Right forelimb (tissue), 1 donor: ENCODE results near the gene ABHD2.
"Not testable (repeated sequence)": the region's sequence is repeated elsewhere in the genome, so short reads cannot be mapped to it uniquely, and the experiment has no call there.

Experiments
- DNase-seq: peaks from one replicate; pipeline ENCODE4 v3.0.0-alpha.2; 2018

The ABHD2 gene

GRCh38 chr15:89075101-89075640 is 13.1 kb upstream of the ABHD2 start:
- DNase-seq, result no peak

DNA sequence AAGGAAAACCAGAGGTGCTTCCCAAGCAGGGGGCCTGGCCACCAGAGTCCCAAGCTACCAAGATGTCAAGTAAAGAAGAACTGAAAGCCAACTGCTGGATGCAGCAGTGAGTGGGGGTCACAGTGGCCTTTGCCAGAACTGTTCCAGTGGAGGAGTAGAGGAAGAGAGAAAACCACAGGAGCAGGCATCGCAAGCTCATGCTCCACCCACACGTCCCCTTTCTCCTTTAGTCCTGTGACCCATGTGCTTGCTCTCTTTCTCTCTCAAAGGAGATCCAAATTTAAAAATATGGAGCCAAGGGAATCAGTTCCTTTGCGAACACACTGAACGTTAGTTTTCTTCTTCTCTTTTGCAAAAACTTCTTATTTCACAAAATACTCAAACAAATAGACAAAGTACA is 12.4 kb upstream of the ABHD2 start:
- DNase-seq, result no peak

DNA sequence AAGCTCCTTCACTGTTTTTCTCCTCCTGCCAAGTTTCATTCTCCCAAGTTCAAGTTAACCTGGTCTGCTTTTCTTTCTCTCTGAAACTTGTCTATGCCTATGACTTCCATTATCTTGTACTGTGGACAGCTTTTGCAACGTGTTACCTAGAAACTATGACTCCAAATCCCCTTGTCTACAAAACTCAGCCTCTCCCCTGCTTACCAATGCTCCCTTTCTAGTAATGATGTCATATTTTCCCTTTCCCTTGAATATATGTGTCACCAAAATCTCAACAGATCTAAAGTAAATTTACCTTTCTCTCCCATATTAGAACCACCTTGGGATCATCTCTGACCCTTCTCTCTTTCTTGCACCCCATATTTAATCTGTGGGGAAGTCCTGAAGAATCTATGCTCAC is 10.5 kb upstream of the ABHD2 start:
- DNase-seq, result no peak

DNA sequence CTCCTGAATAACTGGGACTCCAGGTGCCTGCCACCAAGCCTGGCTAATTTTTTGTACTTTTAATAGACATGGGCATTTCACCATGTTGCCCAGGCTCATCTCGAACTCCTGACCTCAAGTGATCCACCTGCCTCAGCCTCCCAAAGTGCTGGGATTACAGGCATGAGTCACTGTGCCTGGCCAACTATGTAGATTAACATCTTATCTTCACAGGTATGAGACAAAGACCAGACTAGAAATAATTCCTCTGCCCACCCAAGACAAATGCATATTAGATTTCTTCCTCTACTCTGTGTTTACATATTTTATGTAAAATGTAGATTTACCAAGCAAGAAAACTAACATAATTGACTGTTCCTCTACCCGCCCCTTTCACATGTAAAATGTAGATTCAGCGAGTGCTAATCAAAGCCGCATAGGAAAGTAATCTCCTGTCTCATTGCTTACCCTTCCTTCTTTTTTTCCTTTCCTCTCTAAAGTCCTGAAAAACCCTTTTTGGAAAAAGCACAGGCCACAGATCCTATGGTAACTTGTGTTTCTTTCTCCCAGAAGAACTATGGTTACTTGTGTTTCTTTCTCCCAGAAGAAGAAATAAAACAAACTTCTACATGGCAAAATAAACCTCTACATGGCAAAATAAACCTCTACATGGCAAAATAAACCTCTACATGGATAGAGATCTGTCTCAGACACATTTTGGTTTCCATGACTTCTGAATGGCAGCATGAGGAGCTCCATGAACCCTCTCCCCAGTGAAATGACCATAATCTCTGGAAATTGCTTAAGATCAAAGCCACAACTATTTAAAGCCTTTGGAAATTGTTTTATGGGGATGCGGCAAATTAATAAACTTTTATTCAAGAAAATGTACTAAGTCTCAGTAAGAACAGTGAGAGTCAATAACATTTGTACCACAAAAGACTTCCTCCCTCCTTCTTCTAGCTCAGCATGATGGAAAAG is 9.1 kb upstream of the ABHD2 start:
- DNase-seq, result no peak

DNA sequence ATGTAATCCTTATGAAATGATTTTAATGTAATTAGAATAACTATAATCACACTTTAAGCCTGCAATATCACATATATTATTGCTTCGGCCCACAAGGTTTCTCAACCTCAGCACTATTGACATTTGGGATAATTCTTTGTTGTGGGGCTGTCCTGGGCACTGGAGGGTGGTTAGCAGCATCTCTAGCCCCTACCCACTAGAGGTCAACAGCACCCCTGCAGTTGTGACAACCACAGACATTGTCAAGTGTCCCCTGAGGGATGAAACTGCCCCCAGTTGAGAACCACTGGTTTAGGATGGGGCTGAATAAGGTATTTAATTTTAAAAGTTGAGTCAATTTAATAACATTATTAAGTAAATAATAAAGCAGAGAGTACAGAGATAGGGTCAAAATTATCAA is 6.4 kb upstream of the ABHD2 start:
- no peak for DNase-seq

- no peak for DNase-seq
Measured at GRCh38 chr15:89083246-89083645, 5.0 kb upstream of the ABHD2 start.

GRCh38 chr15:89085289-89085926 is 2.8 kb upstream of the ABHD2 start:
- no peak for DNase-seq

GRCh38 chr15:89085933-89086332 is 2.3 kb upstream of the ABHD2 start:
- DNase-seq, result not testable (repeated sequence)

DNA sequence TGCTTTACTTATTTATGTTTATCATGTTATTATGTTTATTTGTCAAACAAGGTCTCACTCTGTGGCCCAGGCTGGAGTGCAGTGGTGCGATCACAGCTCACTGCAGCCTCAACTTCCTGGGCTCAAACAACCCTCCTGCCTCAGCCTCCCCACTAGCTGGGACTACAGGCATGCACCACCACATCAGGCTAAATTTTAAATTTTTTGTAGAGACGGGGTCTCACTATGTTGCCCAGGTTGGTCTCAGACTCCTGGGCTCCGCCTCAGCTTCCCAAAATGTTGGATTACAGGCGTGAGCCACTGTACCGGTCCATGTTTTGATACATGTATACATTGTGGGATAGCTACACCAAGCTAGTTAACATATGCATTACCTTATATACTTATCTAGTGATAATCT is 1.9 kb upstream of the ABHD2 start:
- not testable (repeated sequence) for DNase-seq

GRCh38 chr15:89087161-89087829 is 961 bp upstream of the ABHD2 start:
- no peak for DNase-seq

DNA sequence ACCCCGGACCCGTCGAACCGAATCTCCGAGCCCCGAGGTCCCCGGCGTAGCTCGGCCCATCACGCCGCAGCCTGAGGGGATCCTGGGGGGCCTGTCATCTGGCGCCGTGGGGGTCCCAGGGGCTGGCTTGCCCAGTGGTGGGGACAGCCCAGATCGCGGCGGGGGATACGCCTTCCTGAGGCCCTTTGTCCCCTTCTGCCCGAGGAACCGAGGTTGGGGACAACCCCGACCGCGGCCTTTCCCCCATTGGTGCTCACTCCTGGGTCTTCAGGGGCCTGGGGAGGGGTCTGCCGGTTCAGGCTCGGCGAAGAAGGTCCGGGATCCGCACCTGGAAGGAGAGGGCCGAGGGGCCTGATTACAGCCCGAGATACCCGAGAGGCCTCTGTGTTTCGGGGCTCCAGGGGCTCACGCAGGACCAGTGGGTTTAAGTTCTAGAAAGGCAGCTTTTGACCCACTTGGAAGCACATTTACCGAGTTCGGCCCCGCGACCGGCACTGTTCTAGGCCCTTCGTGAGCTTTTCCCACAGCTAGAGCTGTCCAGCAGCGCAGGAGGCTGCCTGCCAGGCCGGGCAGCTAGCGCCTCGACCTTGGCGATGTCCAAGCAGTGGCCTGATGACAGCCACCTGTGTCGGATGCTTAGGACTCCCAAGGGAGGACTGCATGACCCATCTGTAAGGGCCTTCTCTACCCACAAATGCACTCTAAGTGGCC is 504 bp downstream of the ABHD2 start:
- no peak for DNase-seq

GRCh38 chr15:89089316-89090230 is 1.3 kb downstream of the ABHD2 start:
- no peak for DNase-seq

DNA sequence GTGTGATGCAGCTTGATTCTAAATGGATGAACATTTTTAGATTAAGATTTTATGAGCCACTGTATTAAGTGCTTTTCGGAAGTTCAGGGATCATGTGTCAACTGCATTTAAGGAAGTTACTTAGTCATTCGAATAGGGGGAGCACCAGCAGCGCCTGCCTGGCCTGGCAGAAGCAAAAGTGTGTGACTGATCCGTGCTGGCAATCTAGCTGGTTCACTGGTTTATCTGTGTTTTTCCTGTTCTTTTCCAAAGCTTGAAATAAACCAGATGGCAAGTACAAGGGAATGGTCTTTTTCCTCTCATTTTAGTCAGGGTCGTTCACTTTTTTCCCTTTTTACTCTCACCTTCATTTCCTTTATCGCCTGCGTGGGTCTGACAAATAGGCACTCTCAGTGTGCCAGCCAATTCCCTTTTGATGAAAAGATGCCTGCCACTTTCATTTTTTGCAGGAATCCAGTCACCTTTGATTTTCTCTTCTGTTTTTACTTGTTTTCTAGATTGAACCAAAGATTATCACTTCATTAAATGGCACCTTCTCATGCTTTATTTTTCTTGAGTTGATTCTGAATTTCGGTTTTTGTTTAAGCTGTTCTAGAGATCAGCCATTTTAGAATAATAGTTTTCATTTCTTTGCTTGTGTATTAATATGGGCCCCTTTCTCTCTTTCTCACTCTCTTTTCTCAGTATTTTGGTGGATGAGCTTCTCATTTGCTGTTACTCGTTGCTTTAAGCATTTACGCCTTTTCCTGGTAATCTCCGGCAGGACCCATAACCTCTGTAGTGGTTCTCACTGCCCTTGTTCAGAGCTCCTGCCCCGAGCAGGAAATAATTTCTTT is 2.8 kb downstream of the ABHD2 start:
- DNase-seq, result no peak

DNA sequence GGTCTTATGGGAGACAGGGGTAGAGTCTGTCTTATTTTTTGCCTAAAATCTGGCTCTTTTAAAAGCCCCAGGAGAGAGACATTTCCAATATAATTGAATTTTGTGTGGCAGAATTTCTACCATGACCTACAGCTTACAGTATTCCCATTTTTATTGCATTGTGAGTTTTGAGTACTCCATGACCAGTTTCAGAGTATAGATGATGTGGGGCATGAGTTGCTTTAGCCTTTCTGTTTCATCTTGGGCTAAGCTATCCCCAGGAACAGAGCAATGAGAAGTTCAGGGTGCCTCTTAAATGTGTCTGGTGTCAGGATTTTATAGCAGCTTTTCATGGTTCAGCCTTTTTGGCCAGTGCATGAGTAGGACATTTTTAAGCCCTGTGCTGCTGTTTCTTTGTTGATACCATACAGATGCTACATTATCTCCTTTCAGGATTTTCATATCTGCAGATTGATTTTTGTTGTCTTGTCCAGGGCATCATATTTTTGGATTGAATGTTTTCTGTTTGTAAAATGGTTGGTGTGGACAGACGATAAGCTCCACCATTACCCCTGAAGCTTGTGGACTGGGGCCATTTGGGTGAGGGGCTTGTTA is 3.5 kb downstream of the ABHD2 start:
- DNase-seq, result no peak

DNA sequence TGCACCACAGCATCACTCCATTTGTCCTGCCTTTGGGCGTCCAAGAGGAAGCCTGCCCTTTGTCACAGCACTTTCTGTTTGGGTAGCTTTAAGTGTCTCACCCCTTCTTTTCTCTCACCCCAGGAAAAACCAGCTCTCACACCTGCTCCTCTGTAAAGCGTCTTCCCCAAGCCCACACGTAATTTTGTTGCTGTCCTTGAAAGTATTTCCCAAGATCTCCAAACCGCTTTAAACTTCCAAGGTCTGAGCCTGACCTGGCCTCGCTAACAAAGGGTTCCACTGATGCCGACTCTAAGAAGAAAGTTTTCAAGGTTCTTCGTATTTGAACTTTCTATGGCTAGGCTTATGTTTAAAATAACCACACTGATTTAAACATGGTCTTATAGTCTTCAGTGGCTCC is 5.3 kb downstream of the ABHD2 start:
- DNase-seq, result no peak

DNA sequence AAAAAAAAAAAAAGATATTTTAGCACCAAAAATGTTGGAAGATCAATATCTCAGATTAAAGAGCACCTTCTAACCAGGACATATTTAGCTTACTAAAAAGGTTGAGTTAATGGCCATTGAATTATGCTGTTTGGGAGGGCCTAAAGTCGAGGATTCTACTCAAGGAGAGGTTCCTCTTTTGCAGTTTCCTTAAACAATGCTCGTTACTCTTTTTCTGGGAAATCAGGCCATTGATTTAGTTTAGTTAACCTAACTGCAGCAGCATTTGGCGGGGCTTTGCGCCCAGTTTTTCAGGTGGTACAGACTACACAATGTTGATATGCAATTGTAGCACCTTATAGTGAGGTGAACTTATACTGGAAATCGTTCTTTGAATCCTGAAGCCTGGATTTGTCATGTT is 6.8 kb downstream of the ABHD2 start:
- no peak for DNase-seq

- no peak for DNase-seq
Measured at GRCh38 chr15:89095556-89095955, 7.3 kb downstream of the ABHD2 start.

DNA sequence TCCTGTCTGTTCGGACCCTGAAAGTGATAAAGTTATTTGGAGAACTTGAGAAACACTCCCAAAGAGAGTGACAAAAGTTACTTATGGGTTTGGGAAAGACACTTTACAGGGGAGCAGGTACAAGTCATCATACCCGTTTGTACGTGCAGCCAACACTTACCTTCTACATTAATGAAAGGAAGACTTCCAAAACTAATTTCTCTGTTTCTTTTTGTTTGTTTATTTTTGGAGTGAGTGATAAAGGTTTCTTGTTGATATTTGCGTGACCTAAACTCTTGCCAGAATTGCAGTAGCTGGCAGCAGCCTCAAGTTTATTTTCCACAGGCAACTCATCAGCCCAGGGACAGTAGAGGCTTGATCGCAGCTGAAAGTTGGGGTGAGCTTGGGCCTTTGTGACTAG is 8.4 kb downstream of the ABHD2 start:
- DNase-seq, result no peak

GRCh38 chr15:89097313-89097712 is 9.1 kb downstream of the ABHD2 start:
- no peak for DNase-seq

DNA sequence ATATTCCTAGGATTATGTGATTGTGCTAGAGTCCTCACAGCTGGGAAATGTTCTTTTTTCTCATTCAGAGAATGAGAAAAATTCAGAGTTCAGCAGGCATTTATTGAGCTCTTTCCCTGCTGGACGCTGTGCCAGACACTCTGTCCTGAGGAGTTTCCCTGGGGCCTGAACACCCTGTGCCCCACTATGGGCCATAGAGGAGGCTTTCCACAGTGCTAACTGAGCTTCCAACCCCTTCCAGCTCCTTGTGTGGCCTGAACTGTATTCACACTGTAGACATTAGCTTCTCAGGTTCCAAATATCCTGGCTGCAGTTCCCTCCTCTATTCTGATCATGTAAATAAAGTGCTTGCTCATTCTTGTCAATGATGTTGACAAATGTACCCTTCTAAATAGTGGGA is 10.0 kb downstream of the ABHD2 start:
- DNase-seq, result no peak
